Esophagus muscularis mucosa (tissue), 3 donors: ENCODE data around the gene DDX27.

Experiments
- POLR2AphosphoS5 ChIP-seq, 2 donors: sonication (generic); formaldehyde crosslinking; IDR thresholded peaks; one replicate each; pipeline ENCODE4 v1.6.1; 2017; ENCODE audit warnings: antibody characterized with exemption in 2 of 2
- TF ChIP-seq, protein P1 (sequence below), 3 experiments: fragments of 200-600 bp in 2 of 3; fragments of 450-650 bp in 1 of 3; sonication (generic) in 2 of 3; IDR thresholded peaks; one replicate each; pipeline ENCODE4 v1.5.1; 2017 to 2019; ENCODE audit warnings: antibody characterized with exemption in 3 of 3, mild to moderate bottlenecking in 2 of 3, moderate library complexity in 1 of 3

DNA sequence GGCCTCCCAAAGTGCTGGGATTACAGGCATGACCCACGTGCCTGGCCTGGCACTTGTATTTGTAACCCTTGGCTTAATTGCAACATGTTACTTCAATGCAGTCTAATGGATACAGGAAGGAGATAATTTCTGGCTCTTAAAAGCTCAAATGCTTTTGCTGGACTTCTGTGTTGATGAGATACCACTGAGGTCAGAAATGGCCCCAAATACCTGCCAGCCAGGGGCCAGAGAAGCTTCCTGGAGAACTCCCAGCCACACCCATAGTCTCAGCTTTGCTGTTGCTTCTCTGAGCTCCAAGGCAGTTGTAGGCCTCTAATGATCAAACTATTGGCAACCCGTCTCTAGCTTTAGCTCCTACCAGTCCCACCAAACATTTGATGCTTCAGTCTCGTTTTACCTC lies 72.8 kb downstream of the DDX27 start:
- no peak for TF ChIP-seq POLR2AphosphoS5 (IDR thresholded peaks at IDR 0.05)
- TF ChIP-seq, protein P1, sequence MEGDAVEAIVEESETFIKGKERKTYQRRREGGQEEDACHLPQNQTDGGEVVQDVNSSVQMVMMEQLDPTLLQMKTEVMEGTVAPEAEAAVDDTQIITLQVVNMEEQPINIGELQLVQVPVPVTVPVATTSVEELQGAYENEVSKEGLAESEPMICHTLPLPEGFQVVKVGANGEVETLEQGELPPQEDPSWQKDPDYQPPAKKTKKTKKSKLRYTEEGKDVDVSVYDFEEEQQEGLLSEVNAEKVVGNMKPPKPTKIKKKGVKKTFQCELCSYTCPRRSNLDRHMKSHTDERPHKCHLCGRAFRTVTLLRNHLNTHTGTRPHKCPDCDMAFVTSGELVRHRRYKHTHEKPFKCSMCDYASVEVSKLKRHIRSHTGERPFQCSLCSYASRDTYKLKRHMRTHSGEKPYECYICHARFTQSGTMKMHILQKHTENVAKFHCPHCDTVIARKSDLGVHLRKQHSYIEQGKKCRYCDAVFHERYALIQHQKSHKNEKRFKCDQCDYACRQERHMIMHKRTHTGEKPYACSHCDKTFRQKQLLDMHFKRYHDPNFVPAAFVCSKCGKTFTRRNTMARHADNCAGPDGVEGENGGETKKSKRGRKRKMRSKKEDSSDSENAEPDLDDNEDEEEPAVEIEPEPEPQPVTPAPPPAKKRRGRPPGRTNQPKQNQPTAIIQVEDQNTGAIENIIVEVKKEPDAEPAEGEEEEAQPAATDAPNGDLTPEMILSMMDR (IDR thresholded peaks at IDR 0.05), result no peak
